ENCODE results near the gene ZNF277. TPM values are rescaled to one million over a fixed set of nuclear protein-coding genes. Genes with fewer than 3 reads are reported as not detected.

The ZNF277 gene
- polyA plus RNA-seq, 1 donor (not counting 4 experiments of a cell fraction or from before 2014, with no cell fraction given) = 20.2 TPM

GRCh38 chr7:112173568-112173905 lies 33.0 kb upstream of the ZNF277 start:
- H3K79me2 ChIP-seq (ENCODE audit: control insufficient read depth, insufficient read depth, low read length) = peaks cover 43% of the 10 kb centered on the region
- H3K9me3 ChIP-seq (ENCODE audit: control insufficient read depth, low read depth, low read length) = no peaks in the 10 kb centered on the region
- no peak for DNase-seq (ENCODE audit: low read depth, low spot score)
- no peak overlapping the region for H3K4me2 ChIP-seq (ENCODE audit: control insufficient read depth, extremely low read depth, insufficient read depth, low read depth, low read length)
- FAIRE-seq = no peak
- H3K27ac ChIP-seq (ENCODE audit: control insufficient read depth, insufficient read depth, low read length) = no peak overlapping the region
- no peaks in the 10 kb centered on the region for H3K36me3 ChIP-seq (ENCODE audit: control insufficient read depth in 2 of 2, extremely low read depth in 1 of 2, insufficient read depth in 2 of 2, low read length in 2 of 2)
- H4K20me1 ChIP-seq (ENCODE audit: control insufficient read depth, extremely low read depth, insufficient read depth, low read length) = peaks cover 2% of the 10 kb centered on the region
- H3K27me3 ChIP-seq (ENCODE audit: control insufficient read depth, extremely low read depth, insufficient read depth, low read length) = no peaks in the 10 kb centered on the region
- no peak overlapping the region for H3K9ac ChIP-seq (ENCODE audit: control insufficient read depth, extremely low read depth, insufficient read depth, low read length)
- H3K4me1 ChIP-seq (ENCODE audit: control insufficient read depth, extremely low read depth, insufficient read depth, low read length) = no peaks in the 10 kb centered on the region
- TF ChIP-seq, protein P1, sequence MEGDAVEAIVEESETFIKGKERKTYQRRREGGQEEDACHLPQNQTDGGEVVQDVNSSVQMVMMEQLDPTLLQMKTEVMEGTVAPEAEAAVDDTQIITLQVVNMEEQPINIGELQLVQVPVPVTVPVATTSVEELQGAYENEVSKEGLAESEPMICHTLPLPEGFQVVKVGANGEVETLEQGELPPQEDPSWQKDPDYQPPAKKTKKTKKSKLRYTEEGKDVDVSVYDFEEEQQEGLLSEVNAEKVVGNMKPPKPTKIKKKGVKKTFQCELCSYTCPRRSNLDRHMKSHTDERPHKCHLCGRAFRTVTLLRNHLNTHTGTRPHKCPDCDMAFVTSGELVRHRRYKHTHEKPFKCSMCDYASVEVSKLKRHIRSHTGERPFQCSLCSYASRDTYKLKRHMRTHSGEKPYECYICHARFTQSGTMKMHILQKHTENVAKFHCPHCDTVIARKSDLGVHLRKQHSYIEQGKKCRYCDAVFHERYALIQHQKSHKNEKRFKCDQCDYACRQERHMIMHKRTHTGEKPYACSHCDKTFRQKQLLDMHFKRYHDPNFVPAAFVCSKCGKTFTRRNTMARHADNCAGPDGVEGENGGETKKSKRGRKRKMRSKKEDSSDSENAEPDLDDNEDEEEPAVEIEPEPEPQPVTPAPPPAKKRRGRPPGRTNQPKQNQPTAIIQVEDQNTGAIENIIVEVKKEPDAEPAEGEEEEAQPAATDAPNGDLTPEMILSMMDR (optimal IDR thresholded peaks at IDR 0.05 in 1 of 3, IDR thresholded peaks at IDR 0.05 in 1 of 3, conservative IDR thresholded peaks at IDR 0.05 in 1 of 3; ENCODE audit: extremely low read depth in 1 of 3, insufficient read depth in 2 of 3, low read length in 3 of 3) = no peak
- TF ChIP-seq EZH2 (IDR thresholded peaks at IDR 0.05; ENCODE audit: low read length) = no peak
- no peak overlapping the region for H2AFZ ChIP-seq (ENCODE audit: control insufficient read depth, low read length)
- no peaks in the 10 kb centered on the region for H3K9me1 ChIP-seq (ENCODE audit: control insufficient read depth, extremely low read depth, insufficient read depth, low read length)
- dilution Hi-C loops (cut with MboI; ENCODE audit: extremely low pct_ligation_motif_present, low sequenced_read_pairs) = no loop called here
- H3K4me3 ChIP-seq (ENCODE audit: control insufficient read depth in 2 of 3, extremely low read depth in 1 of 3, insufficient read depth in 2 of 3, low read depth in 1 of 3, low read length in 3 of 3) = no peak overlapping the region

GRCh38 chr7:112174192-112174591 lies 32.3 kb upstream of the ZNF277 start:
- Histone ChIP-seq H3K4me1 (ENCODE audit: control insufficient read depth, extremely low read depth, insufficient read depth, low read length) (no peaks in the 10 kb centered on the region), H3K36me3 (ENCODE audit: control insufficient read depth in 2 of 2, extremely low read depth in 1 of 2, insufficient read depth in 2 of 2, low read length in 2 of 2) (no peaks in the 10 kb centered on the region), H3K27ac (ENCODE audit: control insufficient read depth, insufficient read depth, low read length) (no peak overlapping the region), H3K9ac (ENCODE audit: control insufficient read depth, extremely low read depth, insufficient read depth, low read length) (no peak overlapping the region), H3K27me3 (ENCODE audit: control insufficient read depth, extremely low read depth, insufficient read depth, low read length) (no peaks in the 10 kb centered on the region), H4K20me1 (ENCODE audit: control insufficient read depth, extremely low read depth, insufficient read depth, low read length) (peaks cover 2% of the 10 kb centered on the region), H3K4me3 (ENCODE audit: control insufficient read depth in 2 of 3, extremely low read depth in 1 of 3, insufficient read depth in 2 of 3, low read depth in 1 of 3, low read length in 3 of 3) (no peak overlapping the region), H3K9me1 (ENCODE audit: control insufficient read depth, extremely low read depth, insufficient read depth, low read length) (no peaks in the 10 kb centered on the region), H3K79me2 (ENCODE audit: control insufficient read depth, insufficient read depth, low read length) (peaks cover 42% of the 10 kb centered on the region), H3K9me3 (ENCODE audit: control insufficient read depth, low read depth, low read length) (no peaks in the 10 kb centered on the region), H2AFZ (ENCODE audit: control insufficient read depth, low read length) (no peak overlapping the region), H3K4me2 (ENCODE audit: control insufficient read depth, extremely low read depth, insufficient read depth, low read depth, low read length) (no peak overlapping the region)
- dilution Hi-C loops (cut with MboI; ENCODE audit: extremely low pct_ligation_motif_present, low sequenced_read_pairs) = no loop called here
- no peak for FAIRE-seq
- no peak for DNase-seq (ENCODE audit: low read depth, low spot score)
- TF ChIP-seq, protein P1 (optimal IDR thresholded peaks at IDR 0.05 in 1 of 3, IDR thresholded peaks at IDR 0.05 in 1 of 3, conservative IDR thresholded peaks at IDR 0.05 in 1 of 3; ENCODE audit: extremely low read depth in 1 of 3, insufficient read depth in 2 of 3, low read length in 3 of 3) = no peak
- TF ChIP-seq EZH2 (IDR thresholded peaks at IDR 0.05; ENCODE audit: low read length) = no peak
